HCT116 (cell line): ENCODE results near the gene LRRC47. TPM values are rescaled to one million over a fixed set of nuclear protein-coding genes. Genes with fewer than 3 reads are reported as not detected.

Experiments
- ATAC-seq: fragments of 200-7000 bp; cut with Tn5 transposase; 2 replicates; pipeline ENCODE4 v1.9.1; 2020; ENCODE audit warnings: mild to moderate bottlenecking, moderate library complexity
- BruUV-seq: library from RNA; stranded (reverse); fragments of 400-500 nt; replicated peaks from 2 replicates; lab custom pipeline; 2021; lab: Mats Ljungman, UMichigan
- CTCF ChIA-PET: fragments of 300-600 bp; sonication (Branson Sonifier 250); formaldehyde crosslinking; loops from one replicate; lab custom pipeline; 2021; ENCODE audit warnings: antibody characterized with exemption; lab: Charles Lee
- POLR2A ChIA-PET: fragments of 300-600, 350-600 bp; sonication (Branson Sonifier 250); formaldehyde crosslinking; loops from one replicate; lab custom pipeline; 2021; ENCODE audit warnings: antibody characterized with exemption; lab: Charles Lee
- RAD21 ChIA-PET, 2 experiments: fragments of 300-600 bp; sonication (Branson Sonifier 250); formaldehyde crosslinking; loops; one replicate each; lab custom pipeline; 2023; ENCODE audit warnings: low total read pairs in 2 of 2; ENCODE audit not compliant: uncharacterized antibody in 2 of 2, unreplicated experiment in 2 of 2, low non-redundant PET in 1 of 2; lab: Charles Lee
- DNase-seq: peaks from one replicate; pipeline ENCODE4 v3.0.0-alpha.2; 2010; ENCODE audit warnings: low read depth, low spot score
- H2AFZ ChIP-seq: fragments of 200-600 bp; shearing (Covaris generic), sonication (generic); 2 replicates; pipeline ENCODE4 v1.6.1; 2017; ENCODE audit warnings: low read depth, mixed run types, mixed read lengths, antibody characterized with exemption, low read length; ENCODE audit not compliant: poor library complexity, severe bottlenecking
- H3K27ac ChIP-seq: 2 replicates; pipeline ENCODE4 v1.5.1; 2012; ENCODE audit warnings: low read depth, low read length
- H3K27me3 ChIP-seq: fragments of 200-600 bp; sonication (generic); 2 replicates; pipeline ENCODE4 v1.6.1; 2016; ENCODE audit warnings: mixed run types, low read length, mixed read lengths; ENCODE audit not compliant: insufficient read depth
- H3K36me3 ChIP-seq, 2 experiments: fragments of 200-500 bp in 1 of 2; fragments of 200-600 bp in 1 of 2; sonication (Bioruptor generic) in 1 of 2; sonication (generic) in 1 of 2; 2 replicates each; pipeline versions ENCODE4 v1.5.1 to v1.6.1; 2014 to 2016; ENCODE audit warnings: low read length in 2 of 2, inconsistent platforms in 1 of 2, mixed read lengths in 1 of 2, mixed run types in 1 of 2; ENCODE audit not compliant: insufficient read depth in 2 of 2, control insufficient read depth in 1 of 2
- H3K4me1 ChIP-seq, 2 experiments: fragments of 200-600 bp in 1 of 2; sonication (generic) in 1 of 2; 2 replicates each; pipeline versions ENCODE4 v1.5.1 to v1.6.1; 2012 to 2017; ENCODE audit warnings: low read length in 2 of 2, inconsistent platforms in 1 of 2, mild to moderate bottlenecking in 1 of 2, mixed read lengths in 1 of 2, mixed run types in 1 of 2, moderate library complexity in 1 of 2; ENCODE audit not compliant: insufficient read depth in 2 of 2, control insufficient read depth in 1 of 2
- H3K4me2 ChIP-seq: fragments of 200-600 bp; sonication (generic); 2 replicates; pipeline ENCODE4 v1.6.1; 2017; ENCODE audit warnings: mixed run types, low read length, mixed read lengths
- H3K4me3 ChIP-seq, 2 experiments: fragments of 200-600 bp in 1 of 2; sonication (generic) in 1 of 2; replicated peaks in 1 of 2; 2 replicates each; pipeline ENCODE4 v1.5.1; 2011 to 2016; ENCODE audit warnings: low read length in 2 of 2, control low read depth in 1 of 2, low read depth in 1 of 2, mild to moderate bottlenecking in 1 of 2, mixed read lengths in 1 of 2, mixed run types in 1 of 2
- H3K79me2 ChIP-seq: fragments of 200-600 bp; sonication (generic); 2 replicates; pipeline ENCODE4 v1.6.1; 2017; ENCODE audit warnings: mild to moderate bottlenecking, mixed run types, low read length, moderate library complexity, mixed read lengths; ENCODE audit not compliant: insufficient read depth
- H3K9ac ChIP-seq: fragments of 200-600 bp; sonication (generic); 2 replicates; pipeline ENCODE4 v1.6.1; 2016; ENCODE audit warnings: low read length, mixed read lengths
- H3K9me2 ChIP-seq: fragments of 200-600 bp; sonication (generic), shearing (Covaris generic); 2 replicates; pipeline ENCODE4 v1.6.1; 2017; ENCODE audit warnings: mixed run types, mild to moderate bottlenecking, moderate library complexity; ENCODE audit not compliant: insufficient read depth
- H3K9me3 ChIP-seq, 2 experiments: fragments of 200-500 bp in 1 of 2; fragments of 200-600 bp in 1 of 2; sonication (Bioruptor generic) in 1 of 2; sonication (generic) in 1 of 2; 2 replicates each; pipeline ENCODE4 v1.6.1; 2014 to 2017; ENCODE audit warnings: low read length in 2 of 2, mixed read lengths in 2 of 2, inconsistent platforms in 1 of 2, low read depth in 1 of 2, mild to moderate bottlenecking in 1 of 2, mixed run types in 1 of 2, moderate library complexity in 1 of 2; ENCODE audit not compliant: control insufficient read depth in 1 of 2, insufficient read depth in 1 of 2
- H4K20me1 ChIP-seq: fragments of 200-600 bp; sonication (generic), shearing (Covaris generic); 2 replicates; pipeline ENCODE4 v1.6.1; 2017; ENCODE audit warnings: mixed run types, mild to moderate bottlenecking, moderate library complexity; ENCODE audit not compliant: insufficient read depth
- ATF3 ChIP-seq: IDR thresholded peaks from 2 replicates; pipeline ENCODE4 v1.6.1; 2012
- CTCF ChIP-seq, 3 experiments: fragments of 200-600 bp in 1 of 3; sonication (generic) in 1 of 3; IDR thresholded peaks in 2 of 3; conservative IDR thresholded peaks in 1 of 3; 2 replicates each; pipeline ENCODE4 v1.5.1; 2012 to 2017; ENCODE audit warnings: low read depth in 2 of 3, low read length in 2 of 3, antibody characterized with exemption in 1 of 3, borderline replicate concordance in 1 of 3, control low read depth in 1 of 3, mild to moderate bottlenecking in 1 of 3, mixed read lengths in 1 of 3, mixed run types in 1 of 3, moderate library complexity in 1 of 3; ENCODE audit not compliant: insufficient read depth in 1 of 3
- EGR1 ChIP-seq: IDR thresholded peaks from 2 replicates; pipeline ENCODE4 v1.6.1; 2012; ENCODE audit warnings: low read depth
- ELF1 ChIP-seq: IDR thresholded peaks from 2 replicates; pipeline ENCODE4 v1.6.1; 2012; ENCODE audit warnings: low read depth, borderline replicate concordance
- EZH2 ChIP-seq: fragments of 200-600 bp; sonication (generic); IDR thresholded peaks from 2 replicates; pipeline ENCODE4 v1.6.1; 2017; ENCODE audit warnings: antibody characterized with exemption, mixed run types
- EZH2phosphoT487 ChIP-seq: fragments of 200-600 bp; IDR thresholded peaks from 2 replicates; pipeline ENCODE4 v1.6.1; 2018; ENCODE audit warnings: antibody characterized with exemption, borderline replicate concordance
- FOSL1 ChIP-seq: IDR thresholded peaks from 2 replicates; pipeline ENCODE4 v1.6.1; 2012; ENCODE audit warnings: low read depth
- JUND ChIP-seq: IDR thresholded peaks from 2 replicates; pipeline ENCODE4 v1.6.1; 2012
- MAX ChIP-seq: IDR thresholded peaks from 2 replicates; pipeline ENCODE4 v1.6.1; 2012
- POLR2AphosphoS5 ChIP-seq: IDR thresholded peaks from 2 replicates; pipeline ENCODE4 v1.6.1; 2011; ENCODE audit warnings: mild to moderate bottlenecking, low read depth, low read length, moderate library complexity
- RAD21 ChIP-seq: IDR thresholded peaks from 2 replicates; pipeline ENCODE4 v1.6.1; 2012; ENCODE audit warnings: low read depth, mild to moderate bottlenecking
- REST ChIP-seq: IDR thresholded peaks from 2 replicates; pipeline ENCODE4 v1.6.1; 2012; ENCODE audit warnings: low read depth
- SIN3A ChIP-seq: IDR thresholded peaks from 2 replicates; pipeline ENCODE4 v1.6.1; 2012; ENCODE audit warnings: low read depth
- SRF ChIP-seq: IDR thresholded peaks from 2 replicates; pipeline ENCODE4 v1.6.1; 2012; ENCODE audit warnings: low read depth
- TCF7L2 ChIP-seq: IDR thresholded peaks from 2 replicates; pipeline ENCODE4 v1.7.0; 2011; ENCODE audit warnings: borderline replicate concordance, inconsistent platforms; ENCODE audit not compliant: insufficient read depth, insufficient read length; ENCODE audit errors: extremely low read depth
- YY1 ChIP-seq: IDR thresholded peaks from 2 replicates; pipeline ENCODE4 v1.6.1; 2011; ENCODE audit warnings: low read length, low read depth, moderate library complexity, mild to moderate bottlenecking; ENCODE audit not compliant: insufficient replicate concordance; ENCODE audit errors: extremely low read depth
- ZFX ChIP-seq: fragments of 450-650 bp; IDR thresholded peaks from 2 replicates; pipeline ENCODE4 v1.6.1; 2017
- ZNF274 ChIP-seq: fragments of 200-500 bp; sonication (Bioruptor generic); IDR thresholded peaks from 2 replicates; pipeline ENCODE4 v1.6.1; 2014; ENCODE audit warnings: mild to moderate bottlenecking, low read depth, low read length, inconsistent platforms
- intact Hi-C: fragments of 100-400 bp; cut with micrococcal nuclease; formaldehyde crosslinking; loops from 2 replicates; pipeline ENCODE4 v1.10.0; 2022
- total RNA-seq: library from RNA; stranded (reverse); gene quantifications from one replicate; pipeline ENCODE4 v1.2.1, GENCODE V29; 2021; ENCODE audit not compliant: unreplicated experiment

The LRRC47 gene
- total RNA-seq, 1 experiment from 2014 or later, result 48.0 TPM

- Histone ChIP-seq H3K36me3 (peaks cover 4 to 15% of the 10 kb centered on the region in 2 experiments), H3K27ac (no peak overlapping the region), H2AFZ (no peak overlapping the region), H3K4me1 (peaks cover 11 to 21% of the 10 kb centered on the region in 2 experiments; a peak in 3 of 4 replicates), H3K9me2 (no peaks in the 10 kb centered on the region), H3K9ac (no peak overlapping the region), H3K79me2 (peaks cover 76% of the 10 kb centered on the region), H3K27me3 (no peaks in the 10 kb centered on the region), H3K4me2 (no peak overlapping the region), H4K20me1 (no peaks in the 10 kb centered on the region), H3K9me3 (no peaks in the 10 kb centered on the region), H3K4me3 (no peak overlapping the region)
- RAD21 ChIA-PET, result no interaction called here
- no TSS peak for BruUV-seq
- TF ChIP-seq EZH2phosphoT487 (no peak), REST (no peak), ATF3 (no peak), FOSL1 (no peak), EGR1 (no peak), SRF (no peak), SIN3A (no peak), YY1 (no peak), RAD21 (no peak), POLR2AphosphoS5 (no peak), TCF7L2 (no peak), JUND (no peak), MAX (no peak), CTCF (IDR thresholded peaks at IDR 0.05 in 2 of 3, conservative IDR thresholded peaks at IDR 0.05 in 1 of 3; ENCODE audit: borderline replicate concordance in 1 of 3, insufficient read depth in 1 of 3, low read depth in 2 of 3, low read length in 2 of 3) (no peak), ZFX (no peak), ELF1 (no peak), ZNF274 (no peak), EZH2 (no peak)
- ATAC-seq, result no peak
- CTCF ChIA-PET, result no interaction called here
- no peak for DNase-seq
- POLR2A ChIA-PET, result no interaction called here
- intact Hi-C loops, result no loop called here
Observed at GRCh38 chr1:3790500-3790923, 5.8 kb downstream of the LRRC47 start.
